AG20443 (cell line): ENCODE data around the gene ADAMTSL1.

Experiments
- DNase-seq: peaks from one replicate; pipeline ENCODE4 v3.0.0; 2012; ENCODE audit warnings: low spot score, mixed read lengths

ADAMTSL1 gene

DNA sequence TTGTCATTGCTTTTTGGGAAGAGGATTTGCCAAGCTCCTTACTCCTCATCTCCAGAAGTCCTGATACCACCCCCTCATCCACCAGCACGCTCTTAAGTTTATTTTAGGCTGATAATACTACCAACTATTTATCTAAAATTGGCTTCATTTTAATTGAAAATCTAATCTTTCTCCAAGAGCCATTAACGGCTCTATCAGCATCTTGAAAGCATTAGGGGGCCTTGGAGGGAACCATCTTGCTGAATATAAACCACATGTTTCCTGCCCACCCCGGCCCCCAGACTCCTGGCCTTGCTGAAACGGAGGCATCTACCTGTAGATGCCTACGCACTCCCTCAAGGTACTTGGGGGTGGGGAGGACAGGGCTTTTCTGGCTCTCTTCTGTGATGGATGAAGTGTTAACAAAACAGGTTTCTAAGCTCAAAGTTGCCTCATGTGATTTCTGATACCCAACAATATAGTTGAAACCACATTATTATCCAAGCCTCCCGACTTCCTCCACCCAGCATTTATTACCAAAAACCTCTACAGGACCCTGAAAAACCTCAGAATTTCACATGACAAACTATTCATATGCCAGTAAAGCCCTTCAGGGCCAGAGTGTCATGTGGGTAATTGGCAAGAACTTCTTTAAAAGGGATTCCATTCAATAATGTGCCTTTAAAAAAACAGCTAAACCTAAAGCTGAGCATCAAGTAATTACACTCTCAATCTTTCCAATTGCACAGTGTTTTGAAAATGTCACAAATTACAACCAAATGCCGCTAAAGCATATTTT, 462.3 kb downstream of the ADAMTSL1 start:
- no peak for DNase-seq

DNA sequence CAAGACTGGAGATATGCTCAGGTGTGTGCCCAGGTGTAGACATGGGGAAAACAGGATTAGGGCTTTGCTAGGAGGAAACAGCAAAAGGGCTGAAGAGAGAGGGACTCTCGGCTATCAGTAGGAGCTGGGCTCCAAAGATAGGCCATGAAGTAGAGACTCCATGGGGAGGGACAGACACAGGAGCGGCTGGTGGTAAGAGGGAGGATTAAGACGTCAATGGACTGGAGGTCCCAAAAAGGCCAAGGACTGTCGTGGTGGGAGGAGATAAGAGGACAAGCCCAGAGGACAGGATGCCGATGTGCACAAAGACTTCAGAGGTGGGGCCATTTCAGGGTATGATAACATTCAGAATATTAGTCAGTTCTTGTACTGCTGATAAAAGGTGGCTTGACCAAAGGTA, 466.0 kb downstream of the ADAMTSL1 start:
- DNase-seq = no peak

DNA sequence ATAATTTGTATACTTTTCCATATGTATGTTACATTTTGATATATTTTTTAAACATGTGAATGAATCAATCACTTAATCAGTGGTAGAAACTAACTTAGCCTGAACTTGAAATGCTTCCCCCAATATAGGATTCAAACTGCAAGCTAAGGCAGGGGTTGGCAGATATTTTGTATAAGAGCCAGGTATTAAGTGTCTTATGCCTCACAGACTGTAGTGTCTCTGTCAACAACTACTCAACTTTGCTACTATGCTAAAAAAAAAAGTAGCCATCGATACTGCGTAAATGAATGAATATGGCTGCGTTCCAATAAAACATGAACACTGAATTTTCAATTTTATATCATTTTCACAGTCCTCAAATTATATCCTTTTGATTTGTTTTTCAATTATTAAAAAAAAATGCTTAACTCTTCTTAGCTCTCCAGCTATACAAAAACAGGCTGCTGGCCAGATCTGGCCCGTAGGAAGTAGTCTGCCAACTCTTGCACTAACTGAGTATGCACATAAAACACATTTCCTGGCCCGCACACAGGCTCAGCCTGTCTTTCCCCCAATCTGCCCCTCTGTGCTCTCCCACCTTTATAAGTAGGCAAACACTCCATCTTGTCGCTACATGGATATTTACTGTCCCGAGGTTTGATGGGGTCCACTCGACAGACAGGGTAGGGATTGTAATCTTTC, 467.2 kb downstream of the ADAMTSL1 start:
- DNase-seq = no peak

DNA sequence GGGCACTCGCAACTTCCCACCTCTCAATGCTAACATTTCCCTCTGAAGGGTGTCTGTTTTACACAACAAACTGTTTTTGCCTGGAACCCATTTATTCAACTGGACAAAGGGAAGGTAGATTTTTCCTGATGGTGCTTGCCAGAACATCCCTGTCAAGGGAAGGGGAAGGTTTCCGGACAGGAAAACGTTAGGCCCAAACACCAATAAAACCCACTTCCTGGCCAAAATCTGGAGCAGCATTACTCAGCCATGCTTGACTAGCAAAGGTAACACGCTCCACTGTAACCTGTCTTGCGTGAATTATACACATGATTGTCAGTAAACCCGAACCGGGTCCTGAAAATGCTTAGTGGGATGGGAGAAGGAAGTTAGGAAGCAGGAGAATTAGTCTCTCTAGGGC, 468.8 kb downstream of the ADAMTSL1 start:
- DNase-seq = no peak

DNA sequence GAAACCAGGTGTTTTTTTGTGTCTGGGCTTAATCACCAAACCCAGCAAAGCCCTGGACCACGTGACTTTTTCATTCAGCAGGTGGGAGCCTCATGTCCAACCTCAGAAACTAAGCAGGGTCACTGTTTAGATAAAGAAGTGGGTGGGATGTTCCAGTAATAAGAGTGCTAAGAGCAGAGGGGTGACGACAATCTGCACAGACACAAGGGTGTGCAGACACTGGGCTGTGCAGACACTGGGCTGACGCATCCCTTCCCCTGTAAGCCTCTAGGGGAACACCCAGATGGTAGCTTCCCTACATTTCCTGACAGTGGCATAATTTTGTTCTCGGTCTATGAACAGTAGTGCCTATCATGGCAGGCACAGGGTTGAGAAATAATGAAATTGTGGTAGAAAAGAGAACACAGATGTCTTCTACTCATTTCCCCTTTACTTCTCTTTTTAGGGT, 474.0 kb downstream of the ADAMTSL1 start:
- no peak for DNase-seq

DNA sequence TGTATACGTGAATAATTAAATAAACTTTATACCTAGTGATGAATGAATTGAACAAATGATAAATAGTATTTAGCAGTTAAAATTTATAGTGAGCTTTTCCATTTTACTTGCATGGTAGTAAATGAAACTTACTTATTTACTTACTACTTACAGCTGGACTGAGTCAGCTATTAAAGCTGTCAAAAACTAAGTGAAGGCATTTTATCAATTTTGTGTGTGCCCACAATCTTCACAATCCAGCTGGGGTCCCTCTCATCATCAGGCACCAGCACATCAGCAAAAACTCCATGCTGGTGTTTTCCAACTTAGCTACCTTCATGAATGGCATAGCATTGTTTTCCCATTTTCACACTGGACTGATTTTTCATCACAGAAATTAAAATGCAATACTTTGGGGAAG, 478.0 kb downstream of the ADAMTSL1 start:
- DNase-seq = no peak

DNA sequence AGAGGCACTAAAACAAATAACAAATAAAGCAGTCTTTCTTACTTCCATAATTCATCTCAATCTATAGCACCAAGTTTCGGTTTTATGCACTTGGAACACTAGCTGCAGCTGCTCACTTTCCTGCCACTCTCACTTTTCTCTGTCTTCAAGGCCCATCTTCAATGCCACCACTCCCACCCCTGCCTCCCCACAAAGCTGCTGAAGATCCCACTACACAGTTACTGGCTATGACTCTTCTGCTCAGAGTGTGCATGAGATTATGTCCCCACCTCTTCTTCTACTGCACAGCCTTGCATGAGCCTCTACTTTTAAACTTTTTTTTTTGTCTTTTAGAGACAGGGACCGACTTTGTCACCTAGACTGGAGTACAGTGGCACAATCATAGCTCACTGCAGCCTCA, 481.7 kb downstream of the ADAMTSL1 start:
- no peak for DNase-seq
